GM12864 (cell line): ENCODE data around the gene HUNK.

Experiments used
- DNase-seq: peaks from one replicate; pipeline ENCODE4 v3.0.0-alpha.2; 2011; ENCODE audit warnings: low read depth
- H3K4me3 ChIP-seq: 2 replicates; pipeline ENCODE4 v1.5.1; 2011; ENCODE audit warnings: mild to moderate bottlenecking, low read depth, low read length, control low read depth
- TF ChIP-seq, protein P1 (sequence below): IDR thresholded peaks from 2 replicates; pipeline ENCODE4 v1.5.1; 2011; ENCODE audit warnings: low read depth, mild to moderate bottlenecking, moderate library complexity, low read length, control low read depth, inconsistent platforms; ENCODE audit errors: missing control alignments

The HUNK gene

DNA sequence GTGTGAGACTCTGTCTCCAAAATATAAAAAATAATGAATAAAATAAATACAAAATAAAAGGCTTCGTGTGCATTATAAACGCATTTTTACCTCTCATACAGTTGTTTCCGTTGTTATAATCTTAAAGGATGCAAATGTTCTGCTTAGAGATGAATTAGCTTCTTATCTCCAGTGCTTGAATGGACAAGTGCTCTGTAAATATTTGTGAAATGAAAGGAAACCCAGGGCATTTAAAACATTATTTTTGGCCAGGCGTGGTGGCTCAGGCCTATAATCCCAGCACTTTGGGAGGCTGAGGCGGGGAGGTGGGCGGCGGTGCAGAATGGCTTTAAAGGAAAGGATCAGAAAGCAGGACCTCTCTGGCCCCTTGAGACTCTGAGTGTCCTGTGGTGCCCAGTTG lies 94.5 kb downstream of the HUNK start:
- DNase-seq: no peak

GRCh38 chr21:31972622-31973021 lies 99.8 kb downstream of the HUNK start:
- DNase-seq: no peak
- TF ChIP-seq, protein P1, sequence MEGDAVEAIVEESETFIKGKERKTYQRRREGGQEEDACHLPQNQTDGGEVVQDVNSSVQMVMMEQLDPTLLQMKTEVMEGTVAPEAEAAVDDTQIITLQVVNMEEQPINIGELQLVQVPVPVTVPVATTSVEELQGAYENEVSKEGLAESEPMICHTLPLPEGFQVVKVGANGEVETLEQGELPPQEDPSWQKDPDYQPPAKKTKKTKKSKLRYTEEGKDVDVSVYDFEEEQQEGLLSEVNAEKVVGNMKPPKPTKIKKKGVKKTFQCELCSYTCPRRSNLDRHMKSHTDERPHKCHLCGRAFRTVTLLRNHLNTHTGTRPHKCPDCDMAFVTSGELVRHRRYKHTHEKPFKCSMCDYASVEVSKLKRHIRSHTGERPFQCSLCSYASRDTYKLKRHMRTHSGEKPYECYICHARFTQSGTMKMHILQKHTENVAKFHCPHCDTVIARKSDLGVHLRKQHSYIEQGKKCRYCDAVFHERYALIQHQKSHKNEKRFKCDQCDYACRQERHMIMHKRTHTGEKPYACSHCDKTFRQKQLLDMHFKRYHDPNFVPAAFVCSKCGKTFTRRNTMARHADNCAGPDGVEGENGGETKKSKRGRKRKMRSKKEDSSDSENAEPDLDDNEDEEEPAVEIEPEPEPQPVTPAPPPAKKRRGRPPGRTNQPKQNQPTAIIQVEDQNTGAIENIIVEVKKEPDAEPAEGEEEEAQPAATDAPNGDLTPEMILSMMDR: no peak
- H3K4me3 ChIP-seq: no peak overlapping the region

More for the DNA sequence above, 94.5 kb downstream of the HUNK start:
- TF ChIP-seq, protein P1: no peak
- H3K4me3 ChIP-seq: no peak overlapping the region

DNA sequence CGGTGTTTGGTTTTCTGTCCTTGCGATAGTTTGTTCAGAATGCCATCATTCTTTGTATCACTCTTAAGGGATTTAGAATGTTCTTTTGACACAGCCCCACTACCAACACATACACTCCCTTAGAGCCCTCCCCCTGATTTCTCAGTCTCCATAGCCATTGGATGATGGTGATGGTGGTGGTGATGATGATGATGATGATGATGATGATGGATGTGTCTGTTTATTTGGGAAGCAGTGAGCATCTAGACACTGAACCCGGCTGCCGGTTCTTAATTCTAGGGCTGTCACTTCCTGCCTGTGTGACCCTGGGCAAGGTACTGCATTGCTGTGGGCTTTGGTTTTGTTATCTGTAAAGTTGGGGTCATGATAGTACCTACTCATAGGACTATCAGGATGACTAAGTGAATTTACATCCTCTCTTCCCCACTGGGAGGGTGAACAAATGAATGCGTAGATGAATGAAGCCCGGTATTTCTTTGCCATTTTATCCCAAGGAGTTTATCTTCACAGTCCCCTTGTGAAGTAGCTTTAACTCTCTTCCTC lies 100.7 kb downstream of the HUNK start:
- H3K4me3 ChIP-seq: no peak overlapping the region
- DNase-seq: no peak
- TF ChIP-seq, protein P1: no peak

DNA sequence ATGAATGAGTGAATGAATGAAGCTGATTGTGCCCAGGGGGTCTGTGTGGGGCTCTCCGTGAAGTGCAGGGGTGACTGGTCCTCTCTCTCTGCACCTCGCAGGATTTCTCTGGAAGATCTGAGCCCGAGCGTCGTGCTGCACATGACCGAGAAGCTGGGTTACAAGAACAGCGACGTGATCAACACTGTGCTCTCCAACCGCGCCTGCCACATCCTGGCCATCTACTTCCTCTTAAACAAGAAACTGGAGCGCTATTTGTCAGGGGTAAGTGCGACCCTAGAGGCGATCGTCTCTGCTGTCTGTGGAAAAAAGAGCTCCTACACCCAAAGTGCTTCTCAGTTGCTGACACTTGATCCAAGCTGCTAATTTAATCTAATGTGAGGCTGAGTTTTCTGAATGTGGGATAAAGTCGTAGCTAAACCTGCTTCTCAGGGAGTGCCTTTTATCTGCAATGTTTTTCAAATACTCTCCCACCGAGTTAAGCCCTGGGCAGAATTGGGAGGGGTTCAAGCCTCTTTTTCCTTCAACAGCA lies 101.7 kb downstream of the HUNK start:
- no peak overlapping the region for H3K4me3 ChIP-seq
- DNase-seq: no peak
- TF ChIP-seq, protein P1: no peak

GRCh38 chr21:31975491-31975890 lies 102.7 kb downstream of the HUNK start:
- TF ChIP-seq, protein P1: no peak
- H3K4me3 ChIP-seq: no peak overlapping the region
- DNase-seq: no peak

- TF ChIP-seq, protein P1: no peak
- no peak overlapping the region for H3K4me3 ChIP-seq
- DNase-seq: no peak
Measured at GRCh38 chr21:31977816-31978215, 105.0 kb downstream of the HUNK start.

GRCh38 chr21:31983120-31983519 lies 110.3 kb downstream of the HUNK start:
- H3K4me3 ChIP-seq: no peak overlapping the region
- DNase-seq: no peak

More at GRCh38 chr21:31983120-31983519, 110.3 kb downstream of the HUNK start:
- TF ChIP-seq, protein P1: no peak
